Ovary (tissue), 3 donors: Measurements from ENCODE around the gene SLC52A1.

Source experiments
- CTCF ChIP-seq, 3 donors: fragments of 450-650 bp in 2 of 3; fragments of 200-600 bp in 1 of 3; IDR thresholded peaks; one replicate each; pipeline versions ENCODE4 v1.5.1 to v1.8.0; 2016 to 2022; ENCODE audit warnings: antibody characterized with exemption in 3 of 3, mild to moderate bottlenecking in 1 of 3
- EP300 ChIP-seq: sonication (generic); formaldehyde crosslinking; IDR thresholded peaks from one replicate; pipeline ENCODE4 v1.6.1; 2017; ENCODE audit warnings: antibody characterized with exemption
- POLR2A ChIP-seq: fragments of 450-650 bp; IDR thresholded peaks from one replicate; pipeline ENCODE4 v1.6.1; 2017; ENCODE audit warnings: antibody characterized with exemption, mild to moderate bottlenecking, moderate library complexity
- donor health status: DM: no; HTN: no; CAD: no.

- TF ChIP-seq CTCF (IDR thresholded peaks at IDR 0.05) (no peak), EP300 (no peak), POLR2A (no peak)
These were observed 41.1 kb downstream of the SLC52A1 start for GRCh38 chr17:4994081-4994595.
